NCI-H1694 treated with DMSO at 0.1 percent for 48 hours (cell line): Measurements from ENCODE around the gene CSF3R.

Source experiments
- DNase-seq: peaks from one replicate; lab custom pipeline; 2025; lab: John Stamatoyannopoulos, UW

CSF3R gene

DNA sequence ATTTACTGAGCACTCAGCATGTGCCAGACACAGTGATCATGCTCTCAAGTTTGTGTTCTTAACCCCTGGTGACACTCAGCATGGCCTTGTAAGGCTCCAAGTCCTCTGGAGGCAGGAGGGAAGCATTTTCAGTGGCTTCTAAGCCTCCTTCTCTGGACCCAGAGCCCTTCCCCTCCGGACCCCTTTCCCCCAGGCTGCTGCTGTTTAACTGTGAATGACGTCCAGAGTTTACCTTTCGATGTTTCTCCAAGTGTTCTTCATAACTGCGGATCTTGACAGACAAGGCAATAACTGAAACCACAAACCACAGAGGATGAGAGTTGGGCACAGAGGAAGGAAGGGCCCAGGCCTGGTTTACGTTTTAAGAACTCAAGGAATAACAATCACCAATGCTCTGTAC, 25.0 kb downstream of the CSF3R start:
- DNase-seq, result no peak

GRCh38 chr1:36456391-36456928, 26.3 kb downstream of the CSF3R start:
- no peak for DNase-seq

- DNase-seq, result no peak
Observed at GRCh38 chr1:36455386-36455785, 27.3 kb downstream of the CSF3R start.

DNA sequence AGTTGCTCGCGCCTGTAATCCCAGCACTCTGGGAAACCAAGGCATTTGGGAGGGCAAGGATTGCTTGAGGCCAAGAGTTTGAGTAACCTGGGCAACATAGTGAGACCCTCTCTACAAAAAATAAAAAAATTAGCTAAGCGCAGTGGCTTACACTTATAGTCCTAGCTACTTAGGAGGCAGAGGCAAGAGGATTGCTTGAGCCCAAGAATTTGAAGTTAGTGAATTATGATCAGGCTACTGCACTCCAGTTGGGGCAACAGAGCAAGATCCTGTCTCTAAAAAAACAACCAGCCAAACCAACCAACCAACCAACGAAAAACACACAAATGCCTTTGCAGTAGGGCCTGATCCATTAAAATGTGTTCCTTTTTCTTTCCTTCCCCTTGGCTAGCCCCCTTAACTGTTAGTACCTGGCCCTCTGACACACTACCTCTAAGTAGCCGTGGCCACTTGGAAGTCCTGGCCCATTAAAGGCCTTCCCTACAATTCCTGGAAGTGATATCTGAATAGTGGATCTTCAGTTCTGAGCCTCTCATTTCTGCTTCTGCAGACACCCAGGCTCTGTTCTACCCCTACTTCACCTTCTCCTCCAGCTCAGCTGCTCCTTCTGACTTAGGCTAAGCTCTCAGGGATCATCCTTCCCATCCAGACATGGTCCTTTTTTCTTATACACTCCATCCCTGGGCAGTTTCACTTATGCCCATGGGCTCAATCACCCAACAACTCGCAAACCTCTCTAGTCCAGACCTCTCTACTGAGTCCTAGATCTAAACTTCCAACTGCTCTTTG, 28.9 kb downstream of the CSF3R start:
- DNase-seq, result no peak

- DNase-seq, result no peak
Observed at GRCh38 chr1:36453051-36453450, 29.7 kb downstream of the CSF3R start.

GRCh38 chr1:36450919-36451305, 31.8 kb downstream of the CSF3R start:
- DNase-seq, result no peak

GRCh38 chr1:36450270-36450918, 32.3 kb downstream of the CSF3R start, which contains the start of gene OSCP1:
Gene OSCP1 (minus strand): TSS chr1:36450451. CDS start chr1:36450369, 82 bp downstream.
- DNase-seq, result peak; percentile 70

- DNase-seq, result peak; percentile 94
Observed at GRCh38 chr1:36448530-36449056, 34.1 kb downstream of the CSF3R start.

DNA sequence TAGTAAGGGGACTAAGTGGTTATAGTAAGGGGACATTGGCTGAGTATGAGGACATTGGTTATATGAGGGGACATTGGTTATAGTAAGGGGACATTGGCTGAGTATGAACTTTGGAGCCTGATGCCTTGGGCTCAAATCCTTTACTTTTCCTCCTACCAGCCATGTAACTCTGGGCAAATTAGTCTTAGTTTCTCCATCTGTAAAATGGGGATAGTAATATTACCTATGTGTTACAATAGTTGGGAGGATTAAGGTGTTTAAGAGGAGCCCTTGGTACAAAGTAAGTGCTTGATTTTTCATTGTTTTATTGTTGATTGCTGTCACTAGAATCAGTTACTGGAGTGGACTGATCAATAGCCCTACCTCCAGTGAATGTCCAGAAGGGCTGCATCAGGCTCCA, 35.3 kb downstream of the CSF3R start:
- no peak for DNase-seq

DNA sequence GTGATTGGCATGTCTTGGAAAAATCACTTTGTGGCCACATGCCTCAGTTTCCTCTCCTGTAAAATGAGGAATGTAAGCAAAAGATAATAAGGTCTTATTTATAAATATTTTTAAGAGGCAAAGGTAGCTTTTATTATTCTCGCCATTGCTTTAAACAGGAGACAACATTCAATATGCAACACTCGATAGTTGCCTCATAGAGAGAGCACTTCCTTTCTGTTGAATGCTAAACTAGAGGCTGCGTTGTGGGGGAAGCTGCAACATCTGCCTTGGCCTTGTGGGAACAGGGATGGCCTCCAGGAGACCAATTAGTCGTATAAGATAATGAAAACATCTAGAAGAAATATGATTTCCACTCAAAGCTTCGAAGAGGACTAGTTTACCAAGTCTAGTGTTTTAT, 36.0 kb downstream of the CSF3R start:
- no peak for DNase-seq

GRCh38 chr1:36446271-36446670, 36.4 kb downstream of the CSF3R start:
- peak; percentile 65 for DNase-seq

GRCh38 chr1:36443297-36443696, 39.4 kb downstream of the CSF3R start:
- DNase-seq, result no peak

DNA sequence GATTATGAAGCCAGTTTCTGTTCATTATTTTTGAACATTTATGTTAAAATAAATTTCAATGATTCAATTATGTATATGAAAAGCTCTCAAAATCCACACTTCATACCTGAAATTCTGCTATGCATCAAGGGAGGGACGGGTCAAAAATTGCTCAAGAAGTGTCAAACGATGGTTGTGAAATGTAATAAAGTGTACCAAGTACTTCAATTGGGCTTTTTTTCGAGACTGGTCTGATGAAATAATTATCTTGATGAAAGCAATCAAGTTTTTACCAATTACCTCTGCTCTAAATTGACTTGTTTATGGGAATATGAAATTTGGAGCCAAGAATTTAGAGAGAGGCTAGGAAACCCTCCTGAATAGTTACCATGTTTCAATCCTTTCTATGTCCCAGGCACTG, 40.4 kb downstream of the CSF3R start:
- no peak for DNase-seq

GRCh38 chr1:36440646-36441045, 42.1 kb downstream of the CSF3R start:
- no peak for DNase-seq

DNA sequence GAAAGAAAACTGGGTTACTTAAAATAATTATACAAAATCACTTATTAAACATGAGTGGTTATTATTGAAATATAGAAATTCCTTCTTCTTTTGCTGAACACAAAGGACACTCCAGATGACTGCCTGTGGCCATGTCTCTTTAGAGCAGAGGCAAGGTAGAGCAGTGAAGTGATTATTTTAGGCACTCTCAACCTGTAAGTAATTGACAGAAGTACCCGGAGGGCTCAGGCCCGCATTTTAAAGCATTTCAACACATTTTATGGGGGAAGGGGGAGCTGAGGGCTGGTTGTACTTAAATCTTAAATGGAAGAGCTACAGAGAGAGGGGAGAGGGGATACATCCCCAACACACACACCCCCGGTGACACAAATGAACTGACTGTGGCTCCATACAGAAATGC, 42.7 kb downstream of the CSF3R start:
- no peak for DNase-seq

GRCh38 chr1:36438715-36439114, 44.0 kb downstream of the CSF3R start:
- DNase-seq, result no peak

GRCh38 chr1:36436821-36437220, 45.9 kb downstream of the CSF3R start:
- DNase-seq, result no peak

DNA sequence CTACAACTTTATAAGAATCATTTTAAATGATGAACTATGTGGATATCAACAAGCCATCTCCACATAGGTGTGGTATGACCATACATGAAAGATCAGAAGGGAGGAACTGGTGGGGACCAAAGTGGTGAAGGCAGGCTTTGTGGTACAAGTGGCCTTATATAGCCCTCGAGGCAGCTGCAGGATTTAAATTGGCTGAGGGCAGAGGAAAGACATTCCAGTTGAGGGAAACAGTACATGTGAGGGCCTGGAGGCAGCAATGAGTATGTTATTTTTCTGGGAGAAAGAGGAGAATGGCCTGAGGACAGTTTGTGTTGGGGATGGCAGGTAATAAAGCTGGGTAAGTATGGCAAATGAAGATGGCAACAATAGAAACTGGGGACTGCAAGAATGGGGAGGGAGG, 49.6 kb downstream of the CSF3R start:
- DNase-seq, result no peak

GRCh38 chr1:36432616-36433015, 50.1 kb downstream of the CSF3R start:
- DNase-seq, result no peak

DNA sequence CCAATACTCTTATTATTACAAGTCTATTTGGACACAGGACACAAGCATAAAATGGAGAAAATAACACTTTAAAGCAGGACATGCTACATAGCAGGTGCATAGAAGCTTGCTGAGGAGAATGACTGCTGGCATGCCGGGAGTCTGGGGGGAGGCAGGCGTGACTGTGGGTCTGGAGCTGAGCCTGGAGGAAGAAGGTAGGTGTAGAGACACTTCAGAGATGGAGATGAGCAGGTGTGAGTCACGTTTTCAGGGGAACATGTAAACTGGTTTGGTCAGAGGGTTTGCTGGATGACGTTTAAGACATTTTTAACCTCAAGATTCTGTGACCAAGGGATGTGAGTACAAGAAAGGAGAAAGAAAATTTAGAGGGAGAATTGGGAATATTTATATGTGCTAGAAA, 56.9 kb downstream of the CSF3R start:
- no peak for DNase-seq

- no peak for DNase-seq
Observed at GRCh38 chr1:36421649-36422048, 61.1 kb downstream of the CSF3R start.

GRCh38 chr1:36420836-36421317, 61.8 kb downstream of the CSF3R start:
- peak; percentile 62 for DNase-seq

GRCh38 chr1:36420409-36420808, 62.3 kb downstream of the CSF3R start:
- DNase-seq, result no peak
